Sciatic nerve (tissue), 2 donors: ENCODE results near the gene SPDYE2B. TPM values are rescaled to one million over a fixed set of nuclear protein-coding genes. Genes with fewer than 3 reads are reported as not detected.
"Not testable (repeated sequence)": the region's sequence is repeated elsewhere in the genome, so short reads cannot be mapped to it uniquely, and the experiment has no call there.

Experiments
- ATAC-seq: fragments of 200-7000 bp; cut with Tn5 transposase; one replicate; pipeline ENCODE4 v1.9.1; 2020; ENCODE audit warnings: mild to moderate bottlenecking, moderate library complexity
- DNase-seq: peaks from one replicate; pipeline ENCODE4 v3.0.0-alpha.2; 2020; ENCODE audit warnings: low spot score
- intact Hi-C: fragments of 100-400 bp; cut with DNase I; formaldehyde crosslinking; loops from one replicate; pipeline ENCODE4 v1.14.2; 2022
- total RNA-seq: library from RNA; stranded (reverse); fragmentation: NEBNext Ultra II Directional; extraction: Animal tissue kit (Norgen Biotek cat#: 25700); gene quantifications from one replicate; pipeline ENCODE4 v1.2.1, GENCODE V29; 2021
- donor health status: DM: no; HTN: no; CAD: no.
- donor health status: DM: no; HTN: no; CAD: no.

SPDYE2B gene
- total RNA-seq, 1 donor from 2014 or later, result not detected

GRCh38 chr7:102635354-102635753 lies 14.8 kb upstream of the SPDYE2B start:
- intact Hi-C loops, DNase-seq: not testable (repeated sequence)
- peak; percentile 12 for ATAC-seq

GRCh38 chr7:102636956-102637355 lies 13.2 kb upstream of the SPDYE2B start:
- intact Hi-C loops, DNase-seq, ATAC-seq: not testable (repeated sequence)

- peak; percentile 46 for ATAC-seq
- peak; percentile 56 for DNase-seq
- intact Hi-C loops, result not testable (repeated sequence)
These were observed 11.3 kb upstream of the SPDYE2B start for GRCh38 chr7:102638848-102639247.

- intact Hi-C loops, ATAC-seq, DNase-seq: not testable (repeated sequence)
These were observed 7.4 kb upstream of the SPDYE2B start, which contains the start of gene UPK3BL1 for GRCh38 chr7:102642691-102643090. UPK3BL1 (minus strand) TSS chr7:102642791; CDS start chr7:102642741, 50 bp downstream.

GRCh38 chr7:102643404-102643803 lies 6.7 kb upstream of the SPDYE2B start:
- intact Hi-C loops, ATAC-seq: not testable (repeated sequence)

GRCh38 chr7:102647813-102648212 lies 2.3 kb upstream of the SPDYE2B start:
- intact Hi-C loops, result not testable (repeated sequence)
- DNase-seq, result peak; percentile 46
- ATAC-seq, result peak; percentile 18

More at GRCh38 chr7:102643404-102643803, 6.7 kb upstream of the SPDYE2B start:
- not testable (repeated sequence) for DNase-seq

- intact Hi-C loops, ATAC-seq: not testable (repeated sequence)
- DNase-seq, result peak; percentile 51
These were observed 14.6 kb downstream of the SPDYE2B start for GRCh38 chr7:102664765-102665164.

GRCh38 chr7:102666850-102667249 lies 16.7 kb downstream of the SPDYE2B start:
- intact Hi-C loops, DNase-seq: not testable (repeated sequence)
- peak; percentile 17 for ATAC-seq

GRCh38 chr7:102667523-102667922 lies 17.4 kb downstream of the SPDYE2B start:
- DNase-seq, ATAC-seq, intact Hi-C loops: not testable (repeated sequence)

GRCh38 chr7:102671166-102671955 lies 21.2 kb downstream of the SPDYE2B start, which contains the start of gene POLR2J2:
POLR2J2 (minus strand) TSS chr7:102671663; CDS start chr7:102671601, 62 bp downstream.
- peak; percentile 83 for ATAC-seq
- DNase-seq, intact Hi-C loops: not testable (repeated sequence)

GRCh38 chr7:102671956-102672307 lies 21.8 kb downstream of the SPDYE2B start:
- intact Hi-C loops, ATAC-seq, DNase-seq: not testable (repeated sequence)

- intact Hi-C loops, DNase-seq, ATAC-seq: not testable (repeated sequence)
These were observed 23.4 kb downstream of the SPDYE2B start for GRCh38 chr7:102673447-102674067.

- DNase-seq, ATAC-seq, intact Hi-C loops: not testable (repeated sequence)
These were observed 25.4 kb downstream of the SPDYE2B start for GRCh38 chr7:102675545-102675944.

- DNase-seq, intact Hi-C loops: not testable (repeated sequence)
- ATAC-seq, result peak; percentile 31
These were observed 30.7 kb downstream of the SPDYE2B start for GRCh38 chr7:102680780-102681179.

- intact Hi-C loops, ATAC-seq, DNase-seq: not testable (repeated sequence)
These were observed 32.4 kb downstream of the SPDYE2B start for GRCh38 chr7:102682560-102682959.

- intact Hi-C loops, result not testable (repeated sequence)
These were observed 38.3 kb downstream of the SPDYE2B start for GRCh38 chr7:102688299-102689036.

GRCh38 chr7:102689436-102690282 lies 39.5 kb downstream of the SPDYE2B start:
- intact Hi-C loops, DNase-seq: not testable (repeated sequence)
- ATAC-seq, result peak; percentile 5

More at GRCh38 chr7:102688299-102689036, 38.3 kb downstream of the SPDYE2B start:
- peak; percentile 95 for ATAC-seq
- DNase-seq, result not testable (repeated sequence)

- intact Hi-C loops, ATAC-seq: not testable (repeated sequence)
These were observed 40.5 kb downstream of the SPDYE2B start for GRCh38 chr7:102690602-102691001.

More at GRCh38 chr7:102690602-102691001, 40.5 kb downstream of the SPDYE2B start:
- not testable (repeated sequence) for DNase-seq
